ENCODE measurements around the gene RAB6B.

Gene RAB6B

DNA sequence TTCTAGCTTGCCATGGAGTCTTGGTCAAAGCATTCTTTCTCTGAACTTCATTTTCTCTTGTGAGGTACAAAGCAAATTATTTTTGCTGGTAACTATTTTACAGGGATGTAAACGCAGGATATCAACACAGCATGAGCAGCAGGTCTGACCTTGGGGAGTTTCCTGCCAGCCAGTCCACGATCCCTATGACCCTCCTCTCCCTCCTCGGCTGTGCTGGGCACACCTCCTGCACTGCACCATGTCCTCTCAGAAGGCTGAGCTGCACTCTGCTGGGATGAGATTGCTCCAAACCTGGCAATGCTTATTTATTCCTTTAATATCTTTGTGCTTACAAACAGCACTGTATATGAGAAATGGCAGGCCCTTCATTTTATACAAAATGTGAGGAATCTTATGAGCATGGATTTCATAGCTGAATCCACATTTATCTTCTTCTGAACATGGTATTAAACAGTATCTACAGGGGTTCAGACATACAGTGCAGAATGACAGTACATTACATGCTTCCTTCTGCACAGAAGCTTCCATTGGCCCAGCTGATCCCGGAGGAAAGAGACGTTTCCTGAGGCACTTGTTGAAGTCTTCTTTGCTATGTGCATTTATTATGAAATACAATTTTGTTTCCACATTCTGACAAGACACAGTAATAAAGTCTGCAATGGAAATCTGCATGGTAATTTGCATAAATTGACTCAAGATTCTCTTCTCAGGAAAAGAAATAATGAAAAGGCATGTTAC lies 41.2 kb downstream of the RAB6B start:
- DNase-seq, result no peak

DNA sequence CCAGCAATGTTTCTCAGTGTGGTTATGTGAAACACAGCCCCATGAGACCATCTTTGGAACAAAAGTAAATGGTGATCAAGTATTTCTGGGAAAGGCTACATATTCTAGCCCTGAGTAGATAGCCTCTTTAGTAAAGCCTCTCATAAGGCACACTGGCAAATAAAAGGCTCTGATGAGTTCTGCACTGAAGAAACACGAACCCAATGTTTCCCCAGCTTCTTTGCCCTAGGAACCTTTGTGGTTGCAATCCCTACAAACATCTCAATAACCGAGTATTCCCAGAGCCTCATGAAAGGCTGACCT lies 41.8 kb downstream of the RAB6B start:
- no peak for DNase-seq

DNA sequence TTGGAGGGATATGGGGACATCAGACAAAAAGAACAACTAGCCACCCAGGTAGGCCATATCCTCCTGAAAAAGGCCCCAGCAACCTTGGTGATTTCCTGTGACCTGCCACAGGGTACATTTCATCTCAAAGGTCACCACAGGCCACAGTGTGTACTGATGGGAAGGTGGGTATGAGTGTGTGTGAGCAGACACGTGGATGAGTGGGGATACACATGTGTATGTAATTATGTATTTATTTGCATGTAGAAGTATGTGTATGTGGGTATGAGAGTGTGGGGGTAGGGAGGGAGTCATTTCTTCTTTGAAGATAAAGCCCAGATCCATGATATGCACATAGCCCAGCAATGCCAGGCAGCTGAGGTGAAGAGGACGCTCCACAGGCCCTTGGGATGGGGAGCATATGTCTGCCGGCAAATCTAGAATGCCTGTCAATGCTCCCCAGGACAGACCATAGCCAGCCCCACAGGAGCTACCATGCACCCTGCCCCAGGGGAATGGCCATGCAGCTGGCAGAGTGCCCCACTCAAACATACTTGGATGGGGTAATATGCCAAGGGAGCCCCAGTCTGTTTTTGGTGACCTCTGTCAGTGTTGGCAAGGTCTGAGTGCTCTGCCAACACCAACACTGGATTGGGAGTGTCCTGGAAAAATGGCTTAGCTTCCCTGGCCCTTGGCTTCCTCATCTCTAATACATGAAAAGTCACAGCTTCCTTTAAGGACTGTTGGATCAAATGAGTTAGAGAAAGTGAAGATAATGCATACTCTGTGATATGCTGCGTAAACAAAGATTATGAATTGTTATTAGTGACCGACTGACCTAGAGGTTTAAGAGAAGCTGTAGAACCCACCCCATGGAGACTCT lies 42.4 kb downstream of the RAB6B start:
- DNase-seq, result no peak

DNA sequence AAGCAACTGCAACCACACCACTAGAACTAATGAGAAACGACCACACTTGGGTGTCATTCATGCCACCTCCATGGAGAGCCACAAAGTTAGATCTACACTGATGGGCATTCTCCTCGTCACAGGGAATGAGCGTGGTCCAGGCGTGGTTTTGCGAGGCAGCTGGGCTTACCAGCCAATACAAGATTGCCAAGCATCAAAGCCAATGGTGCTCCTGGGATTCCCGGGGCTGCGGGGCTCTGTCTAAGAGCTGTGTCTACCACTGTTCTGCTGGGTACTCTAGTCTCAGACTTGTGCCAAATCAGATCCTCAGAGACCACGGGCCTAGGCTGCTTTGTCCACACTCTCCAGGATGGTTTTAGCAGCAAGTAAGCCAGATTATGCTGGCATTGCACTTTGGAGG lies 43.8 kb downstream of the RAB6B start:
- no peak for DNase-seq

DNA sequence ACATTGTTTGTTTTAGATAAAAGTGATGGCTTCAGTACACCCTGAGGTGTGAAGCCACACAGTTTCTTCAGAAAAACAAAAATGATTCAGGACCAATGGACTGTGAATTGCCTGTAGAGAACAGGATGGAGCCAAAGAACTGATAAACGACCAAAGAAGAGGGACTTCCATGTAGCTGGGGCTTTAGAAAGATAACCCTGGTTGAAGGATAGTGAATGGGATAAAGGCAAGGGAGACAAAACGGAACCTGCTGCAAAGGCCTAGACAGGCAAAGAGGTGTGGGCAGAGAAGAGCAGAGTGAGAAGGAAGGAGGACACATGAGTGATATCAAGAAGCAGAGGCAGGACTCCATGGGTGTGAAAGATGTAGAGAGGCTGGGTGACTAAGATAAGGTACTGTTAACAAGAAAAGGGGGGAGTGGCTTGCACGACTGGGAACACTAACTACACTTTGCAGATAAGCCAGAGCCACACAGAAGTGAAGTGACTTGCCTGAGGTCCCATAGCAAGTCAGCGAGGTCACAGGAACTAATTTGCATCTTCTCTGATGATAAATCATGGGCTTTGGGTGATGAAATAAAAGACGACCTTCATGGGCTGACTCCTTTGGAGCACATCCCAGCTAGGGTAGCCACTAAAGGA lies 44.3 kb downstream of the RAB6B start:
- DNase-seq, result no peak

DNA sequence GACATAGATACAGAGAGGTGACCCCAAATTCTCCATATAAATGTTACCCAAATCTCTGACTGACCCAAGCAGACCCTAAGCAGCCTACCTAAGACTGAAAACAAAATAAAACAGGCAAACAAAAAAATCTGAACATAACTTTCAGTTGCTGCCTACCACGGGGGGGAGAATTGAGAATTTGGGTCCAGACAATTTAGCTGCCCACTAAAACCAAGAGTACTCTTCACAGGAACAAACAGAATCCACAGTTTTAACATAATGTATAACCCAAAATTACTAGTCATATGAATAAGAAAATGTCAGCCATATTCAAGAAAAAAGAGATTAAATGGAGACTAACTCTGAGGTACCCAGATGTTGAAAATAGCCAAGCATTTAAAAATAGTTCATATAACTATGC lies 45.6 kb downstream of the RAB6B start:
- DNase-seq, result no peak

DNA sequence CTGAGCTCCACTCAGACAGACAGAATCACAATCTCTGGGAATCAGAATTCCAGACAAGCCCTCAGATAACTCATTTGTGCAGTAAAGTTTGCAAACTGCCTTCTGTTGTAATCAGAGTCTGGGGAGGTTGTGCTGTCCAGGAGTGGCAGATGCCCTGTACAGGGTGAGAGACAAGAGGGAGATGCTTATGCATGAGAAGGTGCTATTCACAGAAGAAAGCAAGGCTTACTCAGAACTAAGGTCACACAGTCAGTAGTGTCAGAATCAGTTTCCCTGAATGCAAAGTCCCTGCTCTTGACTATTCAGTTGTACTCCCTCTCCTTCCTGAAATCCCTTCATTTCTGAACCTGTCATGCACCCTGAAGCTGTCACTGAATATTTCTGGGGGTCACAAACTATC lies 46.3 kb downstream of the RAB6B start:
- DNase-seq, result no peak

DNA sequence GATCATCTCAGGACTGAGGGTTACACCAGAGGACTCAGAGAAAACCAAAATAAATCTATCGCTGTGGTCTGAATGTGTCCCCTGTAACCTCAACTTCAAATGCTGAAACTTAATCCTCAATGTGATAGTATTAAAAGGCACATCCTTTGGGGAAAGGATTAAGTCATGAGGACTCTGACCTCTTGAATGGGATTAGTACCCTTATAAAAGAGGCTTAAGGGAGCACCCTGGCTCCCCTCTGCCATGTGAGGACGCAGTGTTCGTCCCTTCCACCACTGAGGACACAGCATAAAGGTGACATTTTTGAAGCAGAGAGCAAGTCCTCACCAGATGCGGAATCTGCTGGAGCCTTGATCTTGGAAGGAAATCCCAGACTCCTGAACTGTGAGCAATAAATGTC lies 50.6 kb downstream of the RAB6B start:
- DNase-seq, result no peak

DNA sequence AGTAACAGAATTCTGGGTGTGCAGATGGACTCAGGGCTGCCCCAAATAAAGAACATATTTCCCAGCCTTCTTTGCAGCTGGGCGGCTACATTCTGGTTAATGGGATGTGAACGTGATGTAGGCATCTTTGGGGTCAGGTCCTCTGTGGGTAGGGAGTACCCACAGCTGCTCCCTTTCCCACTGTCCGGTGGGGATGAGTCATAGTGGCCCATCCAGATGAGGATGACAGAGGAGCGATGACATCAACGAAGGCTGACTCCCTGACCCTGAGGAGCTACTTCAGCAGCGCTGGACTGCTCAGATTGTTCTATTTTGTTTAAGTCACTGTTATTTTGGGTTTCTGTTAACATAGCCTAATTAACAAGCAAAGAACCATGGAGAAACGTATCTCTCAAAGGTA lies 52.0 kb downstream of the RAB6B start:
- no peak for DNase-seq

DNA sequence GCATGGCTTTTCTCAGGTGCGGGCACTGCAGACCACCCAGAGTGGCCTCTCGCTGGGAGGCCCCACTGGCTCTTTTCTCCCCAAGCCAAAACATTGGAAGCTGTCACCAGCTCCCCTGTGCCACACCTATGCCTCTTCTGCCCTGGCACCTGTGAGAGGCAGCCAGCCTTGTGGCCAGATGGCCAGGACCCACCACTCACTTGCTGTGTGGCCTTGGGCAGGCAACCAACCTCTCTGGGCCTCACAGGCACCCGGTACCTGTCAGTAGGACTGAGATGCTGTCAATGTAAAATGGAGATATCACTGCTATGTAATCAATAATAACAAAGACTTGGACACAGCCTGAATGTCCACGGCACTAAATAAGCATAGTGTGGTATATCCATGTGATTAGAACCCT lies 53.5 kb downstream of the RAB6B start:
- DNase-seq, result no peak

DNA sequence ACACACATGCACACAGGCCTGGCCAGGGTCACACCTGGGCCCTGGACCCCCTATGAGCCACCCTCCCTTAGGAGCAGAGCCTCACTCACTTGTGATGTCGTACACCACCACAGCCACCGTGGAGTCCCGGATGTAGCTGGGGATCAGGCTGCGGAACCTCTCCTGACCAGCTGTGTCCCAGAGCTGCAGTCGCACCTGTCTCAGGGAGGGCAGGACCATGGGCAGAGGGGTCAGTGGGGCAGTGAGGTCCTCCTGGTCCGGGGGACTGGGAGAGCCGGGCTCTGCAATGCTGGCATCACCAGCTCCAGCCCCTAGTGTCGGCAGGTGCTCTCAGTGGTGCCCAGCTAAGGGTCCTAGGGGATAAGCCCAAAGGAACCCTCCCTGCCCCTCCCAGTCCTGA lies 54.5 kb downstream of the RAB6B start:
- DNase-seq, result no peak

DNA sequence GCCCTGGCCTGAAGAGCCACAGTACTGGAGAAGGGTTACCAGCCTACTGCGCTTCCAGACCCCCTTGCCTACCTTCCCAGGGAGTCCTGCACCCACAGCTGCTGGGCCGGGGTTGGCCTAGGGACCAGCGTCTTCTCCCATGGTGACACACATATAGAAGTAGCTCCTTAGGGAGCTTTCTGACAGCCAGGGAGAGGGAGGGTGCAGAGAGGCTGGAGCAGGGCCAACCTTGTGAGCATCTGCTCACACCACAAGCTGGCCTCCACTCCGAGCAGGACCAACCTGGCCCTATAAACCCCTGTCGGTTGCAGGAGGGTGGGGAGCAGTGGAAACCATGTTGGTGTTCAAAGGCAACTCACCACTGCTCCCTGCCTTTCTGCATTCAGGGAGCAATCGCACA lies 54.9 kb downstream of the RAB6B start:
- DNase-seq, result no peak

DNA sequence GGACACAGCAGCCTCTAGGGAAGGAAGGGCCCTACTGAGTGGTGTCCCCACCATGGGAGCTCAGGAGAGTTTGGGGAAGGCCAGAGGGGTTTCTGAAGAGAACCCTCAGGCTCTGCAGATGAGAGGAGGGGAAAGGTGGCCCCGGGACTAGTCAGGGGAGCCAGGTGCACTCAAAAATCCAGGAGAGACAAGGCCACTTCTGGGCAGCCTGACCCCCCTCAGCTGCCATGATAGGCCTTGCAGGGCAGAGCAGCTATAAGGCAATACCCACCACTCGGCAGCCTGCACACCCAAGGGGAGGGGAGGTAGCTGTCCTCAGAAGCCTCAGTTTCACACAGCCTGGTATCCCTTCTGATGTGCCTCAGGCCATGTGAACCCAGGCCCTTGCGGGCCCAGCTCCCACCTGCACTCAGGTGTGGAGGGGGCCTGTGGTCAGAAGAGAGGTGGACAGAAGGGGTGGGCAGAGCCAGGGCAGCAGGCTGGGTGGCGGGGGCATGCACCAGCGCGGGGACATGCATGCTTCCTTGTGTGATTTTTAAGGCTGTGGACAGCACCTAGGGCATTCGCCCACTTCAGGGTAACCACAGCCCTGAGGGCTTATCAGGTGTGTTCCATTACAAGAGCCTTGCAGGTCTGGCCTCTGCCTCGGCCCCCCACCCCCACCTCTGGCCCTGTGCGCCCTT lies 55.5 kb downstream of the RAB6B start:
- DNase-seq, result no peak

DNA sequence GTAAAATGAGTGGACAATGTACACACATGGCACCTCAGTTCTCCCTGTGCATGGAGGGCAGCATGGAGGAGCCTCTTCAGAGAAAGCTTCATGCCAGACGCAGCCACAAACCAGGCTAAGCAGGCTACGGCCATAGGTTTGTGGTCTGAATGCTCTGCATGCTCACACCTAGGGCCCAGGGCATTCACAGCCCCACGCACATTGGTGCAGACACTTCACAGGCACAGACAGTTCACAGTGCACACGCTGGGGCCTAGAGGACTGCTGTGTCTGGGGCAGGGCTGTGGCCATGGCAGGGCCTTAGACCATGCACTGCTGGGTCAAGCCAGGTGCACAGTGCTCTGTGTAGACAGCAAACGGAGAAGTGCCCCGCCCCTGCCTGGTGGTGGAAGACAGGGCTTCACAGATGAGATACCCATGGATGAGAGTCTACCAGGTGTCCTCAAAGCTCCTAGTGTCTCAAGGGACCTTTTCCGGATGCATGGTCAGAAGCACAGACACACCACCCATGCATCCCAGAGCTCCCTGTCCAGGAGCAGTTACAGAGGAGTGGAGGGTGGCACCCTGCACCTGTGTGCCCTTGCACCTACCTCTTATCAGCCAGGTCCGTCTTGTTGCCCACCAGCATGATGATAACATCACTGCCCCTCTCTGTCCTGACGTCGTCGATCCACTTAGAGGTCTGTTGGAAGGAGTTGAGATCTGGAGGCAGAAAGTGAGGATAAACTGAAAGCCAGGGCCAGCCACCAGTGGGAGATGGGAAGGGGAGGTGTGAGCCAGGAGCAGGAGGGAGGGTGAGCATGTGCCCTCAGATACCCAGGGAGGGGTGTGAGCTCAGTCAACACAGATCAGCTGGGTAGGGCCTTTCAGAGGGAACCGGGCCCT lies 56.5 kb downstream of the RAB6B start:
- no peak for DNase-seq

DNA sequence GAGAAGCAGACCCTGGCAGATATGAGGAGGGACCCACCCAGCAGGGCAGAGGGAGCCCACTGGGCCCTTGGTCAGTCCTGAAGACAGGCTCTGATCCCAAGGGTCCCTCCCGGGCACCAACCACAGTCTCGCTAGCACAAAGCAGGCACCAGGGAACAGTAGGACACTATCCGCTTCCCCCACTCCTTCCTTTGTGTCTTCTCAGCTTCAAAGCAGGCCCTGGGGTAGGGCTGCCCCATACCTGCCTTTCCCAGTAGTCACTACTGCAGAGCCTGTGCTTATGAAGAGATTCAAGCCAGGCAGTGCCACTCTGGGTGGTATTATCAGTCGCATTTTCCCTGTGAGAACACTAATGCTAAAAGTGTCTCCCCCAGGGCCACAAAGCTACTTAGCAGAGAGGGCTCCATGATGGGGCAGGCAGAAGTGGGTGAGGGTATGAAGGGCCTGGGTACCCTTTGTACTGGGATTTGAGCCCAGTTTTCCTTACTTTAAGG lies 57.3 kb downstream of the RAB6B start:
- no peak for DNase-seq

DNA sequence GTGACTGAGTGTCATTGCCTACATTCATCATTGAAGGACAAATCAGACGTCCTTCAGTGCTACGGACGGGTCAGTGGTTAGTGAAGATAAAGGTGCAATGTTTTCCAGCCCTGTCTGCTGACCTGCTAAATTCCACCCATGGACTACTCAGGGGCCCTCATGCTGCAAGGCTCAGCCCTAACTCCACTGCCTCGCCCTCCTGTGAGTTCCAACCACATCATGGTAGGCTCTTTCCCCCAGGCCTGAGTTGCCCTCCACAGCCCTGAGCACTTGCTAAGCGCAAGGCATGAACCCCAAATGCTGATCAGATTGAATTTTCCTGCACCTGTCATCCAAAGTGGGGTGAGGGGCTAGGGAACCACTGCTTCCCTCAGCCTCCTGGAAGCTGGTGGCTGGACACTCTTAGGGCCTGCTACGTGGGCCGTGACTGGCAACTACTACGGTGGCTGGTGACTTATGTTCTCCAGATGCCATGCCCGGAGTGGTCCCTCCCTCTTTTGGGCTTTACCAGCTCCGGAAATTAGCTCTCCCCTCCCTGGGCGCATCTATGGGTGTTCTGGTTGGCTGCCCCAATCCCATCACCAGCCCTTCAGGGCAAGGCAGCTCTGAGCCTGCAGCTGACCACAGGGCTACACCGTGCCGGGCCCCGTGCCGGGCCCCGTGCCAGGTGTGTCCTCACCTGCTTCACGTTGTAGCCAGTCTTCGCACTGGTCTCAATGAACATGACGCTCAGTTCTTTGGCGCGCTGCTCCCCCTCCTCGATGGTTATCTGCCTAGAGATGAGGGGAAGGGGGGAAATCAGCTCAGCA lies 58.0 kb downstream of the RAB6B start:
- no peak for DNase-seq

DNA sequence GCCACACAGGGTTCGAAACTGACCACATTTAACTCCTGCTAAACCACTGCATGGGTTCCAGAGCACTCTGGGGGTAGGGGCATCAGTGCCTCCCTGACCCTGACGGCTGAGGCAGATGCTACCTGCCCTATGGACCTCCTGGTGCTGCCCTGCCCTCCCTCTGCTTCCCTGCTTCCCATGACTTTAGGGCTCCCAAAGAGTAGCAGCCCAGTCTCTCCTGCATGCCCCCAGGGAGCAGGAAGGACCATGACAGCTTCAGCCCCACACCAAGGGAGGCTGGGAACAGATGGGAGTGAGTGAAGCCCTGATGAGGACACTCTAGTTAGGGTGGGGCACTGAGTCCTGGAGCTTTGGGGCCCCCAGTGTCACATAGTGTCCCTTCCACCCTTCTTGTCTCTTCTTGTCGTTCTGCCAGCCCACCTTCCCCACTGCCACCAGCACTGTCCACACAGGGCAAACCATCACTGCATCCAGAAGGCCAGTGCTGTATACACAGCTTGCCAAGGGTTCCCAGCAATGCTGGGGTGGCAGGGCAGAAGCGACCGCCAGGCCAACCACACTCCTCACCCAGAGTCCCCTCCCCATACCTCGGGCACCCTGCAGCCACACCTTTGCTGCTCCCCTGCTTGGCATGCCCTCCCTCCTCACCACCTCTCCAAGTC lies 59.1 kb downstream of the RAB6B start:
- DNase-seq, result no peak

DNA sequence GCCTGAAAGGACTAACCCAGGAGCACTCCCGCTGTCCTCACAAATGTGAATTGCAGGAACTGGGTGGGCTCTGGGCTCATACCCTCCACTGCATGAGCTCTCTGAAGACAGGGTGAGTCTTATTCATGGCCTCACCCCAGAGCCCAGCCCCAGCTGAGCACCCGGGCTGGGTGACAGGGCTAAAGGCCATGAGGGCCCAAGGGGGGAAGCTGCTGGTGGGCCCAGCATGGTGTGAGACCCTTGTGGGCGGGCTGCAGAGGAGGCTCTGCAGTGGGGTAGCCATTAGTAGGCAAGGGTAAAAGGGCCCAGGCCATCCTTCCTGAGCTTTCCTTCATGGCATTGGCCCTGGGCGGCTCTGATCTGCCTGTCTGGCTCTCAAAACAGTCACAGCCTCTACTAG lies 59.7 kb downstream of the RAB6B start:
- no peak for DNase-seq

DNA sequence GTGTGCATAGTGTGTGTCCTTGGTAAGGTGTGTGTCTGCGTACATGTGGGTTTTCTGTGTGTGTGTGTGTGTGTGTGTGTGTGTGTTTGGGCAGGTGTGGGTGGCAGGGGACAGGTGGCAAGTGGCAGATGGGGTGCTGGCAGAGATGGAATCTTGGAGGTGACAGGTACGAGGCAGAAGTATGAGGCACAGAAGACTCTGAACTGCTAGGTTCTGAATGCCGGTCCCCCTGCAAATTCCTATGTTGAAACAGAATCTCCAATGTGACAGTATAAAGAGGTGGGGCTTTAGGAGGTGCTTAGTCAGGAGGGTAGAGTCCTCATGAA lies 60.3 kb downstream of the RAB6B start:
- no peak for DNase-seq

DNA sequence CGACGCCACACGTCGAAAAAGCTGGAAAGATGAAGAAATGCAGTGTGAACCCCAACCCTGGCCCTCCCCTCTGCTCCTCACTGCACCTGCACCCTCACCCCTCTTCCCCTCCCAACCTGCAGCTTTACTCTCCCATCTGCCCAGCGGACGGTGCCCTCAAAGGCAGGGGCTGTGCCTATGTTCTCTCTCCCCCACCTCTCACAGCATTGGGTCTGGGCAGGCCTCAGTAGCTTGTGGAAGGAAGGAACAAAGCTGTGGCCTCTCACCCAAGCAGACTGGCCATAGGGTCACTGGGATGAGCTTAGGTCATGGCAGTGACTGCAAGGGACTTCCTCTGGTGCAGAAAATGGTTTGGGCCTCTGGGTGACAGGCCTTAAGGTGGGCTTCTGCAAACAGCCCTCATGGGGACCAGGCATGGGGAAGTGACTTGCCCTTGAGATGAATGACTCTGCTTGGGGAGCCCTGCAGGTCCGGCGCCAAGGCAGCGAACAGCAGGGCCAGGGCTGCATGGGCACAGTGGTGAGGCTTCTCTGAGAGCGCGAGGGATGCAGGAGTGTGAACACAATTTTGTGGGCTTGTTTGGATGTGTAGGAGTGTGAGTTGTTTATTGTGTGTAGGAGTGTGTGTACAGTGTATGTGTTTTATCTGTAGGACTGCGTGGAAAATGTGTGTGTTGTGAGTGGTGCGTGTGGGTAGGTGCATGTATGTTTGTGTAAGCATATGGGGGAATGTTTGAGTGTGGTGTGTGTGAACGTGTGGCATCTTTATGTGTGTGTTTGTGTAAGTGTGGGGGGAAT lies 60.9 kb downstream of the RAB6B start:
- no peak for DNase-seq
